ENCODE data around the gene SNAPC2.

The SNAPC2 gene

DNA sequence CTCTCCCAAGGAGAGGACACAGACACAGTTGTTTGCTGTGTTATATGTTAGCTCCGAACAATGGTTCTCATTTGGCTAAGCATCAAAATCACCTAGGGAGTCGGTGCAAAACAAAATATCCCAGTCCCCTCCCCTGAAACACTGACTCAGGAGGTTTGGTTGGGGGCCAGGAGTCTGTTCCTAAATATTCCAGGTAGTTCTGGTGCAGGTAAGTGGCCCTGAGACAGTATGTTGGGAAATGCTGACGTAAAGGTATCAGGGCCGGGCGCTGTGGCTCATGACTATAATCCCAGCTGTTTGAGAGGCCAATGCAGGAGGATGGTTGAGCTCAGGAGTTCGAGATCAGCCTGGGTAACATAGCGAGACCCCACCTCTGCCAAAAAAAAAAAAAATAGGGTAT is 18.8 kb upstream of the SNAPC2 start:
- Histone ChIP-seq H3K36me3 (peaks cover 16% of the 10 kb centered on the region), H3K27ac (no peak overlapping the region), H3K27me3 (ENCODE audit: insufficient read depth, low read depth, severe bottlenecking) (no peaks in the 10 kb centered on the region), H3K9me3 (ENCODE audit: severe bottlenecking) (no peaks in the 10 kb centered on the region), H3K4me3 (ENCODE audit: low read depth, low read length) (no peak overlapping the region)
- TF ChIP-seq, protein P1, sequence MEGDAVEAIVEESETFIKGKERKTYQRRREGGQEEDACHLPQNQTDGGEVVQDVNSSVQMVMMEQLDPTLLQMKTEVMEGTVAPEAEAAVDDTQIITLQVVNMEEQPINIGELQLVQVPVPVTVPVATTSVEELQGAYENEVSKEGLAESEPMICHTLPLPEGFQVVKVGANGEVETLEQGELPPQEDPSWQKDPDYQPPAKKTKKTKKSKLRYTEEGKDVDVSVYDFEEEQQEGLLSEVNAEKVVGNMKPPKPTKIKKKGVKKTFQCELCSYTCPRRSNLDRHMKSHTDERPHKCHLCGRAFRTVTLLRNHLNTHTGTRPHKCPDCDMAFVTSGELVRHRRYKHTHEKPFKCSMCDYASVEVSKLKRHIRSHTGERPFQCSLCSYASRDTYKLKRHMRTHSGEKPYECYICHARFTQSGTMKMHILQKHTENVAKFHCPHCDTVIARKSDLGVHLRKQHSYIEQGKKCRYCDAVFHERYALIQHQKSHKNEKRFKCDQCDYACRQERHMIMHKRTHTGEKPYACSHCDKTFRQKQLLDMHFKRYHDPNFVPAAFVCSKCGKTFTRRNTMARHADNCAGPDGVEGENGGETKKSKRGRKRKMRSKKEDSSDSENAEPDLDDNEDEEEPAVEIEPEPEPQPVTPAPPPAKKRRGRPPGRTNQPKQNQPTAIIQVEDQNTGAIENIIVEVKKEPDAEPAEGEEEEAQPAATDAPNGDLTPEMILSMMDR (IDR thresholded peaks at IDR 0.05; ENCODE audit: low read depth, low read length) = no peak
- no peak for DNase-seq

DNA sequence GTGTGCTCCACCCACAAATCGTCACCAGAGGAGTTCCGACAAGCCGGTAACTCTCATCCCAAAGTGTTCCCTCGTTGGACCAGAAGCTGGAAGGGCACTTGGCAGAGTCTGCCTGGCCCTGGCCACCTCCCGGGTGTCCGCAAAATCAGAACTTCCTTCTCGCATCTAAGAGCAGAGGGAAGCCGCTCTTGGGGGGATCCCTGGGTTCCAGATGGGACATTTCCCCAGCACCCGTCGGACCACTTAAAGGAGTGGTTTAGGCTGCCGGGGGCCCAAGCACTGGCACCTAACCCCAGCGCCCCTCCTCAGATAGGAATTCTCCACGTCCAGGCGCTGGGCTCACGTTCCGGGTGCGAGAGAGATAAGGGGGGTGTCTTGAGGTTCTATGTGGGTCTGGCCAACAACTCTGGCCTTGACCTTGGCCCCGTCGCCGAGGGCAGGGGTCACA is 17.3 kb upstream of the SNAPC2 start:
- Histone ChIP-seq H3K27ac (peak overlapping the region; percentile 83), H3K4me3 (ENCODE audit: low read depth, low read length) (peak overlapping the region; percentile 51), H3K36me3 (peaks cover 25% of the 10 kb centered on the region), H3K27me3 (ENCODE audit: insufficient read depth, low read depth, severe bottlenecking) (no peaks in the 10 kb centered on the region), H3K9me3 (ENCODE audit: severe bottlenecking) (no peaks in the 10 kb centered on the region)
- no peak for DNase-seq
- TF ChIP-seq, protein P1 (IDR thresholded peaks at IDR 0.05; ENCODE audit: low read depth, low read length) = no peak

DNA sequence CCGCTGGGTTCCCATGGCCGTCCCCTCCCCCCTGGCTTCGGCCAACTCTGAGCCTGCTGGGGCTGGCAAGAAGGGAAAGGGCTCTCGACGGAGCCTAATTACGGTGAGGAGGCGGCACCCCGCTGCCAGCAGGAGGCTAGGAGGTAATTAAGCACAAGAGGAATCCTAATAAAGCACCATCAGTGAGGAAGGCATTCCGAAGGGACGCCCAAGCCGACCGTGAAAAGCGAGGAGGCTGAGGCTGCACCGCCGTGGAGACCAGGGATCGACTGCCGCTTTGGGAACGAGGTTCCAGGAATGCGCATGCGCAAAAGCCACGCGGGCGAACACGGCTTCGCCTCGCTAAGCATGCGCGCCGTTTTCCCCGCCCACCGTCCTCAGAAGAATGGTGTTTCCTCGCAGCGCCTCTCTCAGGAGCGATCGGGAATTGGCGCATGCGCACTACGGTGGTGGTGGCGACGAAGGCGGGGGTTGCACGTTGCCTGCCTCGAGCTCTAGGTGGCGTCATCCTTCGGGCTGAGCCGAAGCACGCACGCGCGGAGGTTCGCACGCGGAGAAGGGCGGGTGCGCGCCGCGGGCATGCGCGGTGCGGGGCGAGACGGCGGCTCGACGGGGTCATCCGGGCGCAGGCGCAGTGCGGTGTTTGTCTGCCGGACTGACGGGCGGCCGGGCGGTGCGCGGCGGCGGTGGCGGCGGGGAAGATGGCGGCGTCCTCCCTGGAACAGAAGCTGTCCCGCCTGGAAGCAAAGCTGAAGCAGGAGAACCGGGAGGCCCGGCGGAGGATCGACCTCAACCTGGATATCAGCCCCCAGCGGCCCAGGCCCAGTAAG is 16.7 kb upstream of the SNAPC2 start, which contains the start of gene MAP2K7:
Gene MAP2K7, plus strand, starts transcription at position 634 of the 830 bp plus-strand sequence. Its CDS starts 68 bp downstream, at position 702.
- Histone ChIP-seq H3K27me3 (ENCODE audit: insufficient read depth, low read depth, severe bottlenecking) (no peaks in the 10 kb centered on the region), H3K36me3 (peaks cover 25% of the 10 kb centered on the region), H3K4me3 (ENCODE audit: low read depth, low read length) (peak within 1 kb of the TSS; percentile 59), H3K27ac (peak within 1 kb of the TSS; percentile 83), H3K9me3 (ENCODE audit: severe bottlenecking) (no peaks in the 10 kb centered on the region)
- TF ChIP-seq, protein P1 (IDR thresholded peaks at IDR 0.05; ENCODE audit: low read depth, low read length) = peak; percentile 86
- peak; percentile 99 for DNase-seq

DNA sequence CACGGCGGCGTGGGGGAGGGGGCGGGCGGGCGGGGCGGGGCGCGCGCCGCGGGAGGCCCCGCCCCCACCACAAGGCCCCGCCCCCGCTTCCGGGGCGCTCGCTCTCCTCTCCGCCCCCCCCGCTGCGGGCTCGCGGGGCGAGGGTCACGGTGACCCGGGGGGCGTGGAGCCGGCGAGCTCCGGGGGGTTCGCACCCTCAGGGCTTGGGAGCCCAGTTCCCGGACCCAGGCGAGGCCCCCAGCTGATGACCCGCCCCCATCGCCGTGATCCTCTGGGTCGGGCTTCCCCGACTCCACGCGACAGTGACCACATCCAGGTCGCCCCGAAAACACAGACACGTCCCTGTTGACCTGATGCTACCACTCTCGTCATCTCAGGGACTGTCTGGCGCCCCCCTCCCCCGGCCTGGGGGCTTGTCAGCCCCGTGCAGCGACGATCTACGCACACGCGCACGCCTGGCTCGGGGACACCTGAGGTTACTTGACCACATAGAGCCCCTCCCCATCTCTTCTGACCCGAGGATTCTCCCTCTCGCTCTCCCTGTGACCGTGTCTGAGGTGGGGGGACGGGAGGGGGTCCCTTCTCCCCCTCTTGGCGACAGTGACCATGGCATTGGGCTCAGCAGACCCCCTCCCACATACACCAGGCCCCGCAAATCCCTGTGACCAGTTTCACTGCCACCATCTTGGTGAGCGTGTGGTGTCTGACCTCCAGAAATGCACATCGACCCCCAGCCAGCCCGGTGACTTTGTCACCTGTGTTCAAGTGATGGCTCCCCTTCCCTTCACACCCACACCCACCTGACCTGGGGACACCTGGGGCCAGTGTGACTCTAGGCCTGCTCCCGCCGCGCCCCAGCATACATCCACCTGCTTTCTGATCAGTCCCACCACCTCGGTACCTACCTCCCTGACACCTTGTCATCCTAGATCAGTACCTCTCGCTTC is 15.8 kb upstream of the SNAPC2 start:
- Histone ChIP-seq H3K27me3 (ENCODE audit: insufficient read depth, low read depth, severe bottlenecking) (no peaks in the 10 kb centered on the region), H3K36me3 (peaks cover 28% of the 10 kb centered on the region), H3K4me3 (ENCODE audit: low read depth, low read length) (peak overlapping the region; percentile 59), H3K9me3 (ENCODE audit: severe bottlenecking) (no peaks in the 10 kb centered on the region), H3K27ac (peak overlapping the region; percentile 81)
- DNase-seq = no peak
- TF ChIP-seq, protein P1 (IDR thresholded peaks at IDR 0.05; ENCODE audit: low read depth, low read length) = no peak

DNA sequence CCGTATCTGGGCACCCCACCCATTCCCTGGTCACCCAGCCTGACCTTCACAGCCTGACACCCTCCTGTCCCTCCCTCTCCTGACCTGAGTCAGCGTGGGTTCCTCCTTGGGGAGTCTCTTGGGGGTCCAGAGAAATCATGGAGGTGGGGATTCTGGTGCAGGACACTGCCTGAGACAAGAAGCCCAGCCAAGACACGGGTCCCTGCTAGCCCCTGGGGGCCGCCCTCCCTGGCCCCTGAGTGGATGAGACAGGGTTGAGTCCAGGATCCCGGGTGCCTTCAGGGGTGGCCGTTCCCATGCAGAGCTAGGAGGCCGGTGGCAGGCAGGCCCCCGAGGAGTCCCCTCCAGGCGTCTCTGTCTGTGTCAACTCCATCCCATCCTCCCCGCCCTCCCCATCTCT is 14.9 kb upstream of the SNAPC2 start:
- TF ChIP-seq, protein P1 (IDR thresholded peaks at IDR 0.05; ENCODE audit: low read depth, low read length) = no peak

More for the DNA sequence above, 14.9 kb upstream of the SNAPC2 start:
- Histone ChIP-seq H3K27ac (no peak overlapping the region), H3K27me3 (ENCODE audit: insufficient read depth, low read depth, severe bottlenecking) (no peaks in the 10 kb centered on the region), H3K4me3 (ENCODE audit: low read depth, low read length) (no peak overlapping the region), H3K9me3 (ENCODE audit: severe bottlenecking) (no peaks in the 10 kb centered on the region), H3K36me3 (peaks cover 34% of the 10 kb centered on the region)
- DNase-seq = no peak

Measured in WERI-Rb-1 (cell line).